PC-9 (cell line): ENCODE measurements around the gene PRR5L. TPM values are rescaled to one million over a fixed set of nuclear protein-coding genes. Genes with fewer than 3 reads are reported as not detected.

Experiments
- BruUV-seq: library from RNA; stranded (reverse); fragments of 400-500 nt; replicated peaks from 2 replicates; lab custom pipeline; 2021; lab: Mats Ljungman, UMichigan
- CTCF ChIA-PET: fragments of 300-600 bp; sonication (Branson Sonifier 250); formaldehyde crosslinking; loops from one replicate; lab custom pipeline; 2022; ENCODE audit warnings: antibody characterized with exemption; lab: Charles Lee
- POLR2A ChIA-PET: fragments of 300-600 bp; sonication (Branson Sonifier 250); formaldehyde crosslinking; loops from one replicate; lab custom pipeline; 2022; ENCODE audit warnings: antibody characterized with exemption; ENCODE audit not compliant: unreplicated experiment; lab: Charles Lee
- DNase-seq, 2 experiments: peaks; one replicate each; pipeline versions ENCODE4 v3.0.0 to v3.0.0-alpha.2; 2015 to 2022; ENCODE audit warnings: mixed read lengths in 1 of 2
- H2AFZ ChIP-seq: fragments of 200-600 bp; sonication (generic); 2 replicates; pipeline ENCODE4 v1.8.1; 2017; ENCODE audit warnings: antibody characterized with exemption
- H3F3A ChIP-seq: fragments of 200-600 bp; sonication (generic); 2 replicates; pipeline ENCODE4 v1.8.1; 2017; ENCODE audit warnings: antibody characterized with exemption, mild to moderate bottlenecking, low read depth; ENCODE audit not compliant: insufficient read depth
- H3K27ac ChIP-seq: fragments of 200-600 bp; sonication (generic); 2 replicates; pipeline ENCODE4 v1.6.1; 2016; ENCODE audit warnings: mixed run types
- H3K27me3 ChIP-seq: fragments of 200-600 bp; sonication (generic); 2 replicates; pipeline ENCODE4 v1.6.1; 2016; ENCODE audit warnings: low read depth, mixed run types; ENCODE audit not compliant: insufficient read depth
- H3K36me3 ChIP-seq: fragments of 200-600 bp; sonication (generic); 2 replicates; pipeline ENCODE4 v1.6.1; 2016; ENCODE audit warnings: low read depth, mixed run types
- H3K4me1 ChIP-seq: fragments of 200-600 bp; sonication (generic); replicated peaks from 2 replicates; pipeline ENCODE4 v1.6.1; 2016; ENCODE audit warnings: mixed run types; ENCODE audit not compliant: insufficient read depth
- H3K4me2 ChIP-seq: fragments of 200-600 bp; sonication (generic); 2 replicates; pipeline ENCODE4 v1.6.1; 2017; ENCODE audit warnings: mixed run types
- H3K4me3 ChIP-seq: fragments of 200-600 bp; sonication (generic); 2 replicates; pipeline ENCODE4 v1.6.1; 2016; ENCODE audit warnings: mixed run types
- H3K79me2 ChIP-seq: fragments of 200-600 bp; sonication (generic); 2 replicates; pipeline ENCODE4 v1.6.1; 2017; ENCODE audit warnings: low read depth, mixed run types
- H3K9me2 ChIP-seq: fragments of 200-600 bp; sonication (generic); 2 replicates; pipeline ENCODE4 v1.8.1; 2017; ENCODE audit warnings: mild to moderate bottlenecking; ENCODE audit not compliant: insufficient read depth
- H3K9me3 ChIP-seq: fragments of 200-600 bp; sonication (generic); 2 replicates; pipeline ENCODE4 v1.8.1; 2016; ENCODE audit warnings: low read depth; ENCODE audit not compliant: insufficient read depth
- H4K20me1 ChIP-seq: fragments of 200-600 bp; sonication (generic); 2 replicates; pipeline ENCODE4 v1.8.1; 2017; ENCODE audit not compliant: insufficient read depth
- CTCF ChIP-seq: fragments of 200-600 bp; sonication (generic); conservative IDR thresholded peaks from 2 replicates; pipeline ENCODE4 v1.6.1; 2017; ENCODE audit warnings: mixed run types, antibody characterized with exemption, mild to moderate bottlenecking, moderate library complexity
- EZH2 ChIP-seq: fragments of 200-600 bp; sonication (generic); IDR thresholded peaks from 2 replicates; pipeline ENCODE4 v1.8.0; 2017; ENCODE audit warnings: antibody characterized with exemption, low read depth
- intact Hi-C: fragments of 100-400 bp; cut with micrococcal nuclease; formaldehyde crosslinking; loops from one replicate; pipeline ENCODE4 v1.10.0; 2022; ENCODE audit not compliant: unreplicated experiment
- total RNA-seq: library from RNA; stranded (reverse); gene quantifications from 2 replicates; pipeline ENCODE4 v1.2.3, GENCODE V29; 2021

Gene PRR5L
- total RNA-seq, 1 experiment from 2014 or later, result 5.1 TPM

GRCh38 chr11:36394056-36394455, 98.0 kb downstream of the PRR5L start:
- H2AFZ ChIP-seq, result no peak overlapping the region
- POLR2A ChIA-PET, result no interaction called here
- CTCF ChIA-PET, result interaction anchor here (0.7 kb wide), 1 partner anchor 516 kb away, joined by 8 read pairs; no protein-coding TSS in a partner anchor
- no peaks in the 10 kb centered on the region for H3K27me3 ChIP-seq
- DNase-seq, result no peak
- H3K4me3 ChIP-seq, result no peak overlapping the region
- no peaks in the 10 kb centered on the region for H3K36me3 ChIP-seq
- intact Hi-C loops, result no loop called here
- TF ChIP-seq EZH2, result no peak
- TF ChIP-seq CTCF, result no peak
- H3K4me1 ChIP-seq, result no peaks in the 10 kb centered on the region
- no peaks in the 10 kb centered on the region for H3F3A ChIP-seq
- no peaks in the 10 kb centered on the region for H3K9me2 ChIP-seq
- H3K79me2 ChIP-seq, result no peaks in the 10 kb centered on the region
- no peak overlapping the region for H3K27ac ChIP-seq
- no peaks in the 10 kb centered on the region for H3K9me3 ChIP-seq
- BruUV-seq, result no TSS peak
- H3K4me2 ChIP-seq, result no peak overlapping the region
- no peaks in the 10 kb centered on the region for H4K20me1 ChIP-seq

- Histone ChIP-seq H3K4me1 (no peaks in the 10 kb centered on the region), H3K27ac (no peak overlapping the region), H2AFZ (no peak overlapping the region), H3K4me3 (no peak overlapping the region), H3K9me2 (no peaks in the 10 kb centered on the region), H3K79me2 (no peaks in the 10 kb centered on the region), H3F3A (no peaks in the 10 kb centered on the region), H3K4me2 (no peak overlapping the region), H3K27me3 (no peaks in the 10 kb centered on the region), H3K9me3 (no peaks in the 10 kb centered on the region), H4K20me1 (no peaks in the 10 kb centered on the region), H3K36me3 (no peaks in the 10 kb centered on the region)
- POLR2A ChIA-PET, result no interaction called here
- intact Hi-C loops, result no loop called here
- CTCF ChIA-PET, result interaction anchor here (0.7 kb wide), 1 partner anchor 517 kb away, joined by 8 read pairs; no protein-coding TSS in a partner anchor
- no peak for DNase-seq
- no TSS peak for BruUV-seq
- TF ChIP-seq CTCF (no peak), EZH2 (no peak)
These were observed 98.8 kb downstream of the PRR5L start for GRCh38 chr11:36394926-36395325.

- Histone ChIP-seq H3K4me3 (no peak overlapping the region), H3K79me2 (no peaks in the 10 kb centered on the region), H3K27ac (no peak overlapping the region), H3K9me2 (no peaks in the 10 kb centered on the region), H4K20me1 (no peaks in the 10 kb centered on the region), H3F3A (no peaks in the 10 kb centered on the region), H3K27me3 (no peaks in the 10 kb centered on the region), H2AFZ (no peak overlapping the region), H3K4me1 (no peaks in the 10 kb centered on the region), H3K36me3 (no peaks in the 10 kb centered on the region), H3K9me3 (no peaks in the 10 kb centered on the region), H3K4me2 (no peak overlapping the region)
- ChIA-PET POLR2A (no interaction called here), CTCF (no interaction called here)
- BruUV-seq, result no TSS peak
- intact Hi-C loops, result no loop called here
- TF ChIP-seq EZH2 (no peak), CTCF (no peak)
- no peak for DNase-seq
These were observed 100.1 kb downstream of the PRR5L start for GRCh38 chr11:36395978-36396736.
